ENCODE measurements around the gene GPHA2.
A peak's percentile ranks its signal among the peaks of the same experiment; 100 is the strongest.
"Not testable (repeated sequence)": the region's sequence is repeated elsewhere in the genome, so short reads cannot be mapped to it uniquely, and the experiment has no call there.

GPHA2 gene

GRCh38 chr11:64935359-64936081, at the start of gene GPHA2:
Gene GPHA2, minus strand, starts transcription at chr11:64935893. Its CDS starts 433 bp downstream, at chr11:64935460.
- DNase-seq (ENCODE audit: low read depth): no peak

GRCh38 chr11:64983339-64983738, 47.6 kb upstream of the GPHA2 start:
- not testable (repeated sequence) for DNase-seq (ENCODE audit: low read depth)

- DNase-seq (ENCODE audit: low read depth): no peak
Measured at GRCh38 chr11:64976651-64977050, 41.0 kb upstream of the GPHA2 start.

GRCh38 chr11:64974124-64974523, 38.4 kb upstream of the GPHA2 start:
- DNase-seq (ENCODE audit: low read depth): no peak

GRCh38 chr11:64971421-64972233, 35.9 kb upstream of the GPHA2 start, which contains the start of gene MAJIN:
Gene MAJIN, minus strand, starts transcription at chr11:64972108. Its CDS starts 12,703 bp downstream, at chr11:64959405.
- peak; percentile 76 for DNase-seq (ENCODE audit: low read depth)

GRCh38 chr11:64970731-64971151, 35.0 kb upstream of the GPHA2 start:
- no peak for DNase-seq (ENCODE audit: low read depth)

GRCh38 chr11:64969209-64969608, 33.5 kb upstream of the GPHA2 start:
- no peak for DNase-seq (ENCODE audit: low read depth)

- no peak for DNase-seq (ENCODE audit: low read depth)
Measured at GRCh38 chr11:64967375-64967774, 31.7 kb upstream of the GPHA2 start.

- no peak for DNase-seq (ENCODE audit: low read depth)
Measured at GRCh38 chr11:64963072-64963631, 27.5 kb upstream of the GPHA2 start.

GRCh38 chr11:64960719-64961118, 25.0 kb upstream of the GPHA2 start:
- no peak for DNase-seq (ENCODE audit: low read depth)

GRCh38 chr11:64959498-64959897, 23.8 kb upstream of the GPHA2 start:
- DNase-seq (ENCODE audit: low read depth): no peak

- no peak for DNase-seq (ENCODE audit: low read depth)
Measured at GRCh38 chr11:64954201-64954600, 18.5 kb upstream of the GPHA2 start.

GRCh38 chr11:64951529-64951928, 15.8 kb upstream of the GPHA2 start:
- DNase-seq (ENCODE audit: low read depth): no peak

GRCh38 chr11:64947208-64947814, 11.6 kb upstream of the GPHA2 start:
- DNase-seq (ENCODE audit: low read depth): no peak

- DNase-seq (ENCODE audit: low read depth): no peak
Measured at GRCh38 chr11:64936539-64936938, 846 bp upstream of the GPHA2 start.

GRCh38 chr11:64934682-64935358, 873 bp downstream of the GPHA2 start:
- DNase-seq (ENCODE audit: low read depth): no peak

- no peak for DNase-seq (ENCODE audit: low read depth)
Measured at GRCh38 chr11:64933935-64934681, 1.6 kb downstream of the GPHA2 start.

GRCh38 chr11:64933213-64933934, 2.3 kb downstream of the GPHA2 start:
- no peak for DNase-seq (ENCODE audit: low read depth)

- no peak for DNase-seq (ENCODE audit: low read depth)
Measured at GRCh38 chr11:64932324-64932723, 3.4 kb downstream of the GPHA2 start.

GRCh38 chr11:64931290-64931689, 4.4 kb downstream of the GPHA2 start:
- no peak for DNase-seq (ENCODE audit: low read depth)
